GM12801 (cell line): ENCODE data around the gene KDELR3.

ENCODE experiments used
- TF ChIP-seq, protein P1 (sequence below): IDR thresholded peaks from one replicate; pipeline ENCODE4 v1.5.1; 2011; ENCODE audit warnings: control low read depth; ENCODE audit not compliant: insufficient read length; ENCODE audit errors: extremely low read depth

Gene KDELR3

GRCh38 chr22:38481162-38481870 is 13.4 kb downstream of the KDELR3 start:
- TF ChIP-seq, protein P1, sequence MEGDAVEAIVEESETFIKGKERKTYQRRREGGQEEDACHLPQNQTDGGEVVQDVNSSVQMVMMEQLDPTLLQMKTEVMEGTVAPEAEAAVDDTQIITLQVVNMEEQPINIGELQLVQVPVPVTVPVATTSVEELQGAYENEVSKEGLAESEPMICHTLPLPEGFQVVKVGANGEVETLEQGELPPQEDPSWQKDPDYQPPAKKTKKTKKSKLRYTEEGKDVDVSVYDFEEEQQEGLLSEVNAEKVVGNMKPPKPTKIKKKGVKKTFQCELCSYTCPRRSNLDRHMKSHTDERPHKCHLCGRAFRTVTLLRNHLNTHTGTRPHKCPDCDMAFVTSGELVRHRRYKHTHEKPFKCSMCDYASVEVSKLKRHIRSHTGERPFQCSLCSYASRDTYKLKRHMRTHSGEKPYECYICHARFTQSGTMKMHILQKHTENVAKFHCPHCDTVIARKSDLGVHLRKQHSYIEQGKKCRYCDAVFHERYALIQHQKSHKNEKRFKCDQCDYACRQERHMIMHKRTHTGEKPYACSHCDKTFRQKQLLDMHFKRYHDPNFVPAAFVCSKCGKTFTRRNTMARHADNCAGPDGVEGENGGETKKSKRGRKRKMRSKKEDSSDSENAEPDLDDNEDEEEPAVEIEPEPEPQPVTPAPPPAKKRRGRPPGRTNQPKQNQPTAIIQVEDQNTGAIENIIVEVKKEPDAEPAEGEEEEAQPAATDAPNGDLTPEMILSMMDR = no peak

GRCh38 chr22:38481871-38482332 is 14.0 kb downstream of the KDELR3 start:
- TF ChIP-seq, protein P1 = no peak

- TF ChIP-seq, protein P1 = no peak
Observed at GRCh38 chr22:38482662-38483308, 14.9 kb downstream of the KDELR3 start.

DNA sequence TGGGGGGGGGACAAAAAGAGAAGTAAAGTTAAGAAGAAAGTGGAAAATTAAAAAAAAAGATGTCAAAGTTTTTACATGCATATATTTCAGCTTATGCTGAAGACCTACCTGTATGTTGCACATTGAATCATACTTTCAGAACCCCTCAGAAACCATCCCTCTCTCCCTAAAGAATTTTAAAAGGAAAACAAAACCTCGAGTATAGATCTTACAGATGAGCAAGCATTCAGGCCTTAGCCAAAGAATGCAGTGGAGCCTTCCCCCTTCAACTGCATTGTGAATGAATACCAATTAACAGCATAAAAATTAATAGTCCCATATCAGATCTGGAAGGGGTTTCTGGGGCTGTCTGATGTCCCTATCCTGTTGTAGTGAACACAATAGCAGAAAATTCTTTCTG is 16.3 kb downstream of the KDELR3 start:
- TF ChIP-seq, protein P1 = no peak

- TF ChIP-seq, protein P1 = no peak
Observed at GRCh38 chr22:38485783-38486182, 17.9 kb downstream of the KDELR3 start.

DNA sequence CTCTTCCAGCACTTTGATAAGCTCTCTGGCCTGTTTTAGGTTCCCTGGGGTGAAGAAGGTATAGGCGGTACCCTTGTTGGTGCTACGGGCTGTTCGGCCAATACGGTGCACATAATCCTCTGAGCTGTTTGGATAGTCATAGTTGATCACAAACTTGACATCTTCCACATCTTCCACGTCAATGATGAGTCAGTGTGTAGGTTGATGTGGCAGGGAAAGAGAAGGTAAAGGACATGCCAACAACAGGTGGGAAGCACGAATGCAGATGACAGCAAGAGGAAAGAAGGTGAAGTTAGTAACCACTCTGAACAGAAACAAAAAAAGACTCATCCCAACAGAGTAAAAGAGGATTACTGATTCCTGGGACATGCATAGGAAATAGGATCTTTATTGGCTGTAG is 20.1 kb downstream of the KDELR3 start:
- TF ChIP-seq, protein P1 = no peak

DNA sequence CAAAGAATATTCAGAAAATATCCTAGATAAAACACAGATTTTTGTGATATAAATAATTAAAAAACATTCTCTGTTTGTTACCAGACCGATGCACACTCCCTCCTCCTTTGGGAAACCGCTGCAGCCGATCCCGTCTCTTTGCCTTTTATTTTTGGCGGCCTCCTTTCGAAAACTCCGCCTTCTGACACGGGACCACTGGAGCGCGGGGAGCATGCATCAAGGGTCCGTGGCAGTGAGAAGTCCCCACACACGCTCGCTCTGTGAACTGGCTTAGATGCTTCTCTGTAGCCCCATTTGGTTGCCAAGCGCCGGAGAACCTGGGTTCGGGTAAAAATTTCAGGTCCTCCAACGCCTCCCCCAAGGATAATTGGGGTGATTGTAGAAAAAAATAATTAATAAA is 21.2 kb downstream of the KDELR3 start:
- TF ChIP-seq, protein P1 = no peak
